ENCODE results near the gene RPL35A. TPM values are rescaled to one million over a fixed set of nuclear protein-coding genes. Genes with fewer than 3 reads are reported as not detected.

Gene RPL35A
- total and polyA plus RNA-seq, 9 of the 15 experiments (the other 6 are each of a cell fraction or from before 2014, with no cell fraction given), result 1,475 to 2,942 (median 2,367) TPM

DNA sequence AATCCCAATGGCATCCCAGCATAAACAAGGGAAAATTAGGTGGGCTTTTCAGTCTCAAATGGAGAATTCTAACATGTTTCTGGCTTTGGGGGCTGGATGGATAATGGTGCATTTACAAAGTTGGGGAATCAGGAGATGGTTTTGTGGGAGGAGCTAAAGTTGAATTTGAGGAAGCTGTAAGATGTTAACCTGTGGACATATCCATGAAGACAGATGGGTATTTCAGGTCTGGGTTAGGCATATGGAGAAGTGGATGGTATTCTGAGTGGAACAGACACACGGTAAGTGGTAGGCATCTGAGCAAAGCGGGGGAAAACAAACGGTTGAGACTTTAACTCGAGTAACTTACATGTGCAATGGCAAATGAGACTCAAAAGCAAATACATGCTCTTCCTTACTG is 8.4 kb downstream of the RPL35A start (continued):
- TF ChIP-seq NR2C1 (IDR thresholded peaks at IDR 0.05) (no peak), NR2C1 (tag; IDR thresholded peaks at IDR 0.05) (no peak), ZEB2 (IDR thresholded peaks at IDR 0.05) (peak; percentile 51; the same call in 1 of the 2 replicates), TBL1XR1 (IDR thresholded peaks at IDR 0.05; ENCODE audit: low read length in 2 of 2) (0 out of 4 replicates have a peak, but pooled peaks of 1 of the 2 experiments have one; percentile 15), ILF3 (IDR thresholded peaks at IDR 0.05; ENCODE audit: borderline replicate concordance) (no peak), ARID4B (CRISPR knock-in tag; IDR thresholded peaks at IDR 0.05) (0 out of 2 replicates have a peak, but pooled peaks have one; percentile 42), MEIS2 (IDR thresholded peaks at IDR 0.05; ENCODE audit: partially characterized antibody) (peak; percentile 45), LCOR (CRISPR knock-in tag; IDR thresholded peaks at IDR 0.05) (0 out of 2 replicates have a peak, but pooled peaks have one; percentile 27), KDM1A (IDR thresholded peaks at IDR 0.05) (peak in 1 of 2 experiments; percentile 16; a peak in 1 of 4 replicates), SIN3B (IDR thresholded peaks at IDR 0.05; ENCODE audit: low read depth) (no peak)
- TF ChIP-seq, protein P1, sequence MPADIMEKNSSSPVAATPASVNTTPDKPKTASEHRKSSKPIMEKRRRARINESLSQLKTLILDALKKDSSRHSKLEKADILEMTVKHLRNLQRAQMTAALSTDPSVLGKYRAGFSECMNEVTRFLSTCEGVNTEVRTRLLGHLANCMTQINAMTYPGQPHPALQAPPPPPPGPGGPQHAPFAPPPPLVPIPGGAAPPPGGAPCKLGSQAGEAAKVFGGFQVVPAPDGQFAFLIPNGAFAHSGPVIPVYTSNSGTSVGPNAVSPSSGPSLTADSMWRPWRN (IDR thresholded peaks at IDR 0.05; ENCODE audit: low read depth), result 0 out of 2 replicates have a peak, but pooled peaks have one; percentile 12
- TF ChIP-seq, protein P2, sequence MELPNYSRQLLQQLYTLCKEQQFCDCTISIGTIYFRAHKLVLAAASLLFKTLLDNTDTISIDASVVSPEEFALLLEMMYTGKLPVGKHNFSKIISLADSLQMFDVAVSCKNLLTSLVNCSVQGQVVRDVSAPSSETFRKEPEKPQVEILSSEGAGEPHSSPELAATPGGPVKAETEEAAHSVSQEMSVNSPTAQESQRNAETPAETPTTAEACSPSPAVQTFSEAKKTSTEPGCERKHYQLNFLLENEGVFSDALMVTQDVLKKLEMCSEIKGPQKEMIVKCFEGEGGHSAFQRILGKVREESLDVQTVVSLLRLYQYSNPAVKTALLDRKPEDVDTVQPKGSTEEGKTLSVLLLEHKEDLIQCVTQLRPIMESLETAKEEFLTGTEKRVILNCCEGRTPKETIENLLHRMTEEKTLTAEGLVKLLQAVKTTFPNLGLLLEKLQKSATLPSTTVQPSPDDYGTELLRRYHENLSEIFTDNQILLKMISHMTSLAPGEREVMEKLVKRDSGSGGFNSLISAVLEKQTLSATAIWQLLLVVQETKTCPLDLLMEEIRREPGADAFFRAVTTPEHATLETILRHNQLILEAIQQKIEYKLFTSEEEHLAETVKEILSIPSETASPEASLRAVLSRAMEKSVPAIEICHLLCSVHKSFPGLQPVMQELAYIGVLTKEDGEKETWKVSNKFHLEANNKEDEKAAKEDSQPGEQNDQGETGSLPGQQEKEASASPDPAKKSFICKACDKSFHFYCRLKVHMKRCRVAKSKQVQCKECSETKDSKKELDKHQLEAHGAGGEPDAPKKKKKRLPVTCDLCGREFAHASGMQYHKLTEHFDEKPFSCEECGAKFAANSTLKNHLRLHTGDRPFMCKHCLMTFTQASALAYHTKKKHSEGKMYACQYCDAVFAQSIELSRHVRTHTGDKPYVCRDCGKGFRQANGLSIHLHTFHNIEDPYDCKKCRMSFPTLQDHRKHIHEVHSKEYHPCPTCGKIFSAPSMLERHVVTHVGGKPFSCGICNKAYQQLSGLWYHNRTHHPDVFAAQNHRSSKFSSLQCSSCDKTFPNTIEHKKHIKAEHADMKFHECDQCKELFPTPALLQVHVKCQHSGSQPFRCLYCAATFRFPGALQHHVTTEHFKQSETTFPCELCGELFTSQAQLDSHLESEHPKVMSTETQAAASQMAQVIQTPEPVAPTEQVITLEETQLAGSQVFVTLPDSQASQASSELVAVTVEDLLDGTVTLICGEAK (IDR thresholded peaks at IDR 0.05), result no peak
- TF ChIP-seq, protein P2 (CRISPR knock-in tag; IDR thresholded peaks at IDR 0.05), result no peak
- TF ChIP-seq, protein P3, sequence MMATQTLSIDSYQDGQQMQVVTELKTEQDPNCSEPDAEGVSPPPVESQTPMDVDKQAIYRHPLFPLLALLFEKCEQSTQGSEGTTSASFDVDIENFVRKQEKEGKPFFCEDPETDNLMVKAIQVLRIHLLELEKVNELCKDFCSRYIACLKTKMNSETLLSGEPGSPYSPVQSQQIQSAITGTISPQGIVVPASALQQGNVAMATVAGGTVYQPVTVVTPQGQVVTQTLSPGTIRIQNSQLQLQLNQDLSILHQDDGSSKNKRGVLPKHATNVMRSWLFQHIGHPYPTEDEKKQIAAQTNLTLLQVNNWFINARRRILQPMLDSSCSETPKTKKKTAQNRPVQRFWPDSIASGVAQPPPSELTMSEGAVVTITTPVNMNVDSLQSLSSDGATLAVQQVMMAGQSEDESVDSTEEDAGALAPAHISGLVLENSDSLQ (IDR thresholded peaks at IDR 0.05), result 0 out of 2 replicates have a peak, but pooled peaks have one; percentile 9

Measured in K562 (cell line).